ENCODE results near the gene RIPOR3.
"Not testable (repeated sequence)": the region's sequence is repeated elsewhere in the genome, so short reads cannot be mapped to it uniquely, and the experiment has no call there.

RIPOR3 gene

GRCh38 chr20:50724851-50725723, 33.7 kb upstream of the RIPOR3 start:
- DNase-seq = no peak

- DNase-seq = no peak
Observed at GRCh38 chr20:50724112-50724725, 32.9 kb upstream of the RIPOR3 start.

GRCh38 chr20:50723672-50724071, 32.3 kb upstream of the RIPOR3 start:
- no peak for DNase-seq

- DNase-seq = no peak
Observed at GRCh38 chr20:50722424-50723155, 31.2 kb upstream of the RIPOR3 start.

GRCh38 chr20:50721881-50722281, 30.5 kb upstream of the RIPOR3 start:
- DNase-seq = no peak

GRCh38 chr20:50720582-50720981, 29.2 kb upstream of the RIPOR3 start:
- DNase-seq = no peak

- no peak for DNase-seq
Observed at GRCh38 chr20:50720026-50720425, 28.7 kb upstream of the RIPOR3 start.

GRCh38 chr20:50719328-50719727, 28.0 kb upstream of the RIPOR3 start:
- no peak for DNase-seq

GRCh38 chr20:50717974-50718761, 26.8 kb upstream of the RIPOR3 start:
- no peak for DNase-seq

- DNase-seq = no peak
Observed at GRCh38 chr20:50717312-50717711, 26.0 kb upstream of the RIPOR3 start.

GRCh38 chr20:50716518-50716917, 25.2 kb upstream of the RIPOR3 start:
- no peak for DNase-seq

GRCh38 chr20:50715694-50716093, 24.4 kb upstream of the RIPOR3 start:
- DNase-seq = no peak

GRCh38 chr20:50714426-50714825, 23.1 kb upstream of the RIPOR3 start:
- not testable (repeated sequence) for DNase-seq

GRCh38 chr20:50713657-50714101, 22.3 kb upstream of the RIPOR3 start:
- DNase-seq = no peak

GRCh38 chr20:50712771-50713656, 21.7 kb upstream of the RIPOR3 start:
- DNase-seq = no peak

- DNase-seq = no peak
Observed at GRCh38 chr20:50711113-50711825, 19.9 kb upstream of the RIPOR3 start.

- no peak for DNase-seq
Observed at GRCh38 chr20:50710492-50711063, 19.2 kb upstream of the RIPOR3 start.

GRCh38 chr20:50709636-50709973, 18.3 kb upstream of the RIPOR3 start:
- DNase-seq = no peak

- no peak for DNase-seq
Observed at GRCh38 chr20:50708845-50709635, 17.7 kb upstream of the RIPOR3 start.

GRCh38 chr20:50704971-50705370, 13.6 kb upstream of the RIPOR3 start:
- DNase-seq = no peak
